Measurements from ENCODE around the gene PELO.

Gene PELO

GRCh38 chr5:52834320-52834719, 46.6 kb downstream of the PELO start:
- DNase-seq = no peak

GRCh38 chr5:52837068-52837467, 49.4 kb downstream of the PELO start:
- no peak for DNase-seq

Measured in NCI-H82 (cell line).